ENCODE measurements around the gene ARHGAP40.

DNA sequence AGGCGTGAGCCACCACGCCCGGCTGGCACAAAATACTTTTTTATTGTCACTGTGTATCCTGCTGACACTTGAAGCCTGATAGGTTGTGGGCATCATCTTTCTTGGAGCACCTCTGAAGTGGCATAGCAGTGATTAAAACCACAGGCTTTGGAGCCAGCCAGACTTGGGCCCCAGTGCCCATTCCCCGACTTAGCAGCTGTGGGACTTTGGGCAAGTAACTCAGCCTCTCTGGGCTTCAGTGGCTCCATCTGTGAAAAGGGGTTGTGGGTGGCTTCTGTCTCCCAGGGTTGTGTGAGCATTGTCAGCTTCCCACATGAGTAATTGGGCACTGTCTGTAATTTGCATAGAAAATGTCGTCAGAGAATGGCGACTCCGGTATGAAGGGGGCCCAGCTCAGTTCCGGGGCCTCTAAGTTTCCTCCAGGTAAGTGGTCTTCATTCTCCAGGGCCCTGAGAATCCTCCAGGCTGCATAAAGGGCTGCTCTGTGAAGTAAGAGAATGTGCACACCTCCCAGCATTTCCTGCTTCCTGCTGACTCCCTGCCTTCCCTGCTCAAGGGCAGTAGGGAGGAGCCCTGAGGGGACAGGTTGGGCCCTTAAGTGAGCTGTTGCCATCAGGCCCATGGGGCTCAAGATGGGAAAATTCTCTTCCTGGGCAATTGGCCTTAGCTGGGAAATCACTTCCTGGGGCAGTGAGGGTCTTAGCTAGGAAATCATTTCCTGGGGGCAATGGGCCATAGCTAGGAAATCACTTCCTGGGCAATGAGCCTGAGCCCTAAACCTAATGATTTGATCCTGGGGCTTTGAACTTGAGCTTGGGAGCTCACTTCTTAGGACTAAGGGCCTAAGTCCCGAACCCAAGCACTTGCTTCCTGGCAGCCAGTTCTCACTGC is 27.2 kb downstream of the ARHGAP40 start:
- no peak for TF ChIP-seq EP300 (IDR thresholded peaks at IDR 0.05)
- TF ChIP-seq, protein P1, sequence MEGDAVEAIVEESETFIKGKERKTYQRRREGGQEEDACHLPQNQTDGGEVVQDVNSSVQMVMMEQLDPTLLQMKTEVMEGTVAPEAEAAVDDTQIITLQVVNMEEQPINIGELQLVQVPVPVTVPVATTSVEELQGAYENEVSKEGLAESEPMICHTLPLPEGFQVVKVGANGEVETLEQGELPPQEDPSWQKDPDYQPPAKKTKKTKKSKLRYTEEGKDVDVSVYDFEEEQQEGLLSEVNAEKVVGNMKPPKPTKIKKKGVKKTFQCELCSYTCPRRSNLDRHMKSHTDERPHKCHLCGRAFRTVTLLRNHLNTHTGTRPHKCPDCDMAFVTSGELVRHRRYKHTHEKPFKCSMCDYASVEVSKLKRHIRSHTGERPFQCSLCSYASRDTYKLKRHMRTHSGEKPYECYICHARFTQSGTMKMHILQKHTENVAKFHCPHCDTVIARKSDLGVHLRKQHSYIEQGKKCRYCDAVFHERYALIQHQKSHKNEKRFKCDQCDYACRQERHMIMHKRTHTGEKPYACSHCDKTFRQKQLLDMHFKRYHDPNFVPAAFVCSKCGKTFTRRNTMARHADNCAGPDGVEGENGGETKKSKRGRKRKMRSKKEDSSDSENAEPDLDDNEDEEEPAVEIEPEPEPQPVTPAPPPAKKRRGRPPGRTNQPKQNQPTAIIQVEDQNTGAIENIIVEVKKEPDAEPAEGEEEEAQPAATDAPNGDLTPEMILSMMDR (IDR thresholded peaks at IDR 0.05), result no peak

Measured in tibial nerve (tissue), 4 donors.